Breast epithelium (tissue), 4 donors: ENCODE measurements around the gene AOX1. TPM values are rescaled to one million over a fixed set of nuclear protein-coding genes. Genes with fewer than 3 reads are reported as not detected.
"Not testable (repeated sequence)": the region's sequence is repeated elsewhere in the genome, so short reads cannot be mapped to it uniquely, and the experiment has no call there.

Experiments
- DNase-seq, 2 donors: peaks; one replicate each; pipeline ENCODE4 v3.0.0-alpha.2; 2019; ENCODE audit warnings: low spot score in 2 of 2
- H3K27ac ChIP-seq, 2 donors: fragments of 200-600 bp; sonication (generic) in 1 of 2; one replicate each; pipeline ENCODE4 v1.5.1; 2016 to 2019; ENCODE audit warnings: mild to moderate bottlenecking in 1 of 2
- H3K27me3 ChIP-seq, 2 donors: fragments of 200-600 bp; sonication (generic) in 1 of 2; one replicate each; pipeline versions ENCODE4 v1.5.1 to v1.6.0; 2017 to 2019; ENCODE audit warnings: control low read depth in 1 of 2, mild to moderate bottlenecking in 1 of 2
- H3K36me3 ChIP-seq: fragments of 200-600 bp; one replicate; pipeline ENCODE4 v1.5.1; 2019
- H3K4me1 ChIP-seq, 2 donors: fragments of 200-600 bp; sonication (generic); one replicate each; pipeline ENCODE4 v1.5.1; 2016 to 2019; ENCODE audit warnings: control low read depth in 1 of 2
- H3K4me3 ChIP-seq, 3 donors: fragments of 200-600 bp; sonication (generic); 1 replicate in 2 of 3; 2 replicates in 1 of 3; pipeline ENCODE4 v1.5.1; 2016 to 2019; ENCODE audit warnings: mild to moderate bottlenecking in 3 of 3, moderate library complexity in 2 of 3
- H3K9me3 ChIP-seq, 2 donors: fragments of 200-600 bp; sonication (generic) in 1 of 2; one replicate each; pipeline ENCODE4 v1.5.1; 2016 to 2019; ENCODE audit warnings: control low read depth in 1 of 2
- POLR2A ChIP-seq: fragments of 450-650 bp; IDR thresholded peaks from one replicate; pipeline ENCODE4 v1.6.1; 2016; ENCODE audit warnings: antibody characterized with exemption, mild to moderate bottlenecking, moderate library complexity
- POLR2AphosphoS5 ChIP-seq, 3 donors: sonication (generic); formaldehyde crosslinking; IDR thresholded peaks; one replicate each; pipeline ENCODE4 v1.6.1; 2017; ENCODE audit warnings: antibody characterized with exemption in 3 of 3
- intact Hi-C: fragments of 100-400 bp; cut with DNase I; formaldehyde crosslinking; loops from one replicate; pipeline ENCODE4 v1.15.1; 2023; ENCODE audit warnings: low total_unique reads
- total RNA-seq, 3 donors: library from RNA; depleted of rRNA; stranded (reverse); fragments of >200 nt; gene quantifications; one replicate each; pipeline ENCODE4 v1.1.0, GENCODE V29; 2016
- TF ChIP-seq, protein P1 (sequence below), 3 donors: fragments of 450-650 bp; IDR thresholded peaks; one replicate each; pipeline ENCODE4 v1.5.1; 2016 to 2017; ENCODE audit warnings: antibody characterized with exemption in 3 of 3, mild to moderate bottlenecking in 3 of 3, moderate library complexity in 3 of 3

The AOX1 gene
- total RNA-seq, 3 donors from 2014 or later = 100.0 to 611 (median 111) TPM

DNA sequence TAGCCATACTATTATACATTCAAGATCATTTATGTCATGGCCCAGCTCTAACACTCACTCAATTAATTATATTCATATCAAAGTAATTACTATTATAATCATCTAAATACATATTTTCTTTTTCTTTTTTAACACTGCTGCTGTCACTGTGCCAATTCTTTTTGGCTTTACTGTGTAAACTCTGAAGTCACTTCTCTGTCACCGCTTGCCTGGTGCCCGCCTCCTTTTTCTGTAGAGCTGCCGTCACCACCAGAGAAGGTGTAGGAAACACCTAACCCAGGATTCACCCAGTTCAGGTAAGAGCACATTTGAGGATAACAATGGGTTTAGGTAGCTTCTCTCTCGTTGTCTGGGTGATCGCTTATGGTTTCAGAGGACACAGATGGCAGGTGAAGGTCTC is 93.3 kb downstream of the AOX1 start:
- Histone ChIP-seq H3K4me1 (peaks cover 4 to 20% of the 10 kb centered on the region in 2 donors), H3K27ac (peak overlapping the region; percentile 61 to 70)

DNA sequence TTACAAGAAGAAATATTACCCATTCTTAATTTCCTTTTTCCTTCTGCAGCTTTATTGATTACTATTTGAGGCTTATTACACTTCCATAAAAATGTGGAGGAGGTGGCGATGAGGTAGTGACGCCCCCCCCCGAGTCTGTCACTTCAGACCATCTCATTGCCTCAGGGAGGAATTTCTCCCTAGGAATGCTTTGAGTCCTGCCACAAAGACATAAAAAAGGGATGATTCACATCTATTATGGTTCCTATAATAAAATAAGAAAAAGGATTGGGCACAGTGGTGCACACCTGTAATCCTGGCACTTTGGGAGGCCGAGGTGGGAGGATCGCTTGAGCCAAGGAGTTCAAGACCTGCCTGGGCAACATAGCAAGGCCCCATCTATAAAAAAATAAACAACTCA is 93.7 kb downstream of the AOX1 start:
- peak overlapping the region; percentile 61 to 70 for H3K27ac ChIP-seq

More for the DNA sequence above, 93.3 kb downstream of the AOX1 start:
- Histone ChIP-seq H3K4me3 (no peak overlapping the region), H3K9me3 (no peaks in the 10 kb centered on the region), H3K27me3 (no peaks in the 10 kb centered on the region), H3K36me3 (no peaks in the 10 kb centered on the region)
- TF ChIP-seq POLR2A (no peak), POLR2AphosphoS5 (IDR thresholded peaks at IDR 0.05) (no peak)
- TF ChIP-seq, protein P1, sequence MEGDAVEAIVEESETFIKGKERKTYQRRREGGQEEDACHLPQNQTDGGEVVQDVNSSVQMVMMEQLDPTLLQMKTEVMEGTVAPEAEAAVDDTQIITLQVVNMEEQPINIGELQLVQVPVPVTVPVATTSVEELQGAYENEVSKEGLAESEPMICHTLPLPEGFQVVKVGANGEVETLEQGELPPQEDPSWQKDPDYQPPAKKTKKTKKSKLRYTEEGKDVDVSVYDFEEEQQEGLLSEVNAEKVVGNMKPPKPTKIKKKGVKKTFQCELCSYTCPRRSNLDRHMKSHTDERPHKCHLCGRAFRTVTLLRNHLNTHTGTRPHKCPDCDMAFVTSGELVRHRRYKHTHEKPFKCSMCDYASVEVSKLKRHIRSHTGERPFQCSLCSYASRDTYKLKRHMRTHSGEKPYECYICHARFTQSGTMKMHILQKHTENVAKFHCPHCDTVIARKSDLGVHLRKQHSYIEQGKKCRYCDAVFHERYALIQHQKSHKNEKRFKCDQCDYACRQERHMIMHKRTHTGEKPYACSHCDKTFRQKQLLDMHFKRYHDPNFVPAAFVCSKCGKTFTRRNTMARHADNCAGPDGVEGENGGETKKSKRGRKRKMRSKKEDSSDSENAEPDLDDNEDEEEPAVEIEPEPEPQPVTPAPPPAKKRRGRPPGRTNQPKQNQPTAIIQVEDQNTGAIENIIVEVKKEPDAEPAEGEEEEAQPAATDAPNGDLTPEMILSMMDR (IDR thresholded peaks at IDR 0.05) = no peak
- intact Hi-C loops = no loop called here
- peak in 1 of 2 donors; percentile 25 for DNase-seq

GRCh38 chr2:200681697-200682096 is 95.9 kb downstream of the AOX1 start:
- Histone ChIP-seq H3K27ac (peak overlapping the region; percentile 9 to 14), H3K36me3 (no peaks in the 10 kb centered on the region), H3K9me3 (no peaks in the 10 kb centered on the region), H3K27me3 (no peaks in the 10 kb centered on the region), H3K4me3 (no peak overlapping the region), H3K4me1 (peaks cover 4 to 20% of the 10 kb centered on the region in 2 donors)
- no peak for DNase-seq
- TF ChIP-seq, protein P1 (IDR thresholded peaks at IDR 0.05) = no peak
- TF ChIP-seq POLR2AphosphoS5 (IDR thresholded peaks at IDR 0.05) (no peak), POLR2A (no peak)
- intact Hi-C loops = no loop called here

More for the DNA sequence above, 93.7 kb downstream of the AOX1 start:
- Histone ChIP-seq H3K36me3 (no peaks in the 10 kb centered on the region), H3K4me1 (peaks cover 4 to 20% of the 10 kb centered on the region in 2 donors), H3K27me3 (no peaks in the 10 kb centered on the region), H3K4me3 (no peak overlapping the region), H3K9me3 (no peaks in the 10 kb centered on the region)
- no peak for DNase-seq
- TF ChIP-seq, protein P1 (IDR thresholded peaks at IDR 0.05) = no peak
- TF ChIP-seq POLR2AphosphoS5 (IDR thresholded peaks at IDR 0.05) (no peak), POLR2A (no peak)
- intact Hi-C loops = no loop called here

DNA sequence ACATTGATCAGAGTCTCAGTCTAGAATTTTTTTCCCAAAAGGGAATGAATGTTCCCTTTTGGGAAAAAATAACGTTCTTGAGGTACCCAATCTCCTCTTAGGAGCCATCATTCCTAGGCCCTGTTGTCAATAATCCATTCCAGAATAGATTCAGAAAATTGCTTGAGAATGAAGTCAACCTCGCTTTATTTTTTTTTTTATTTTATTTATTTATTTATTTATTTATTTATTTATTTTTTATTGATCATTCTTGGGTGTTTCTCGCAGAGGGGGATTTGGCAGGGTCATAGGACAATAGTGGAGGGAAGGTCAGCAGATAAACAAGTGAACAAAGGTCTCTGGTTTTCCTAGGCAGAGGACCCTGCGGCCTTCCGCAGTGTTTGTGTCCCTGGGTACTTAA is 96.6 kb downstream of the AOX1 start:
- intact Hi-C loops, H3K9me3 ChIP-seq, H3K27me3 ChIP-seq, H3K36me3 ChIP-seq, H3K4me3 ChIP-seq, DNase-seq: not testable (repeated sequence)
- Histone ChIP-seq H3K4me1 (peaks cover 4 to 18% of the 10 kb centered on the region in 2 donors), H3K27ac (peak overlapping the region in 1 of 2 donors; percentile 10)

- TF ChIP-seq POLR2AphosphoS5 (IDR thresholded peaks at IDR 0.05) (no peak), POLR2A (no peak)
- TF ChIP-seq, protein P1 (IDR thresholded peaks at IDR 0.05) = no peak
- no peak overlapping the region for H3K4me3 ChIP-seq
- no peak overlapping the region for H3K27ac ChIP-seq
- no peaks in the 10 kb centered on the region for H3K27me3 ChIP-seq
- no peaks in the 10 kb centered on the region for H3K4me1 ChIP-seq
- DNase-seq = no peak
- intact Hi-C loops = no loop called here
- no peaks in the 10 kb centered on the region for H3K9me3 ChIP-seq
- no peaks in the 10 kb centered on the region for H3K36me3 ChIP-seq
These were observed 102.4 kb downstream of the AOX1 start for GRCh38 chr2:200687922-200688920.
